K562 (cell line): ENCODE results near the gene SYT7. TPM values are rescaled to one million over a fixed set of nuclear protein-coding genes. Genes with fewer than 3 reads are reported as not detected.

Source experiments
- BACH1 ChIP-seq: fragments of 200-800 bp; sonication (Bioruptor generic); IDR thresholded peaks from 2 replicates; pipeline ENCODE4 v1.6.1; 2016; ENCODE audit warnings: missing genetic modification characterization, missing compliant biosample characterization
- BRCA1 ChIP-seq, 2 experiments: fragments of 450-650 bp in 1 of 2; sonication (generic) in 1 of 2; formaldehyde crosslinking in 1 of 2; IDR thresholded peaks; 2 replicates each; pipeline versions ENCODE4 v1.5.0 to v1.6.1; 2017 to 2020; ENCODE audit warnings: mild to moderate bottlenecking in 1 of 2, missing genetic modification reagents in 1 of 2
- HDAC3 ChIP-seq: fragments of 450-650 bp; IDR thresholded peaks from 2 replicates; pipeline ENCODE4 v1.6.1; 2018; ENCODE audit warnings: borderline replicate concordance, mild to moderate bottlenecking, moderate library complexity; ENCODE audit not compliant: partially characterized antibody
- KAT7 ChIP-seq: sonication (generic); formaldehyde crosslinking; IDR thresholded peaks from 2 replicates; pipeline ENCODE4 v1.8.0; 2022; ENCODE audit warnings: missing genetic modification reagents, mild to moderate bottlenecking, borderline replicate concordance
- NFXL1 ChIP-seq: fragments of 450-650 bp; formaldehyde crosslinking; IDR thresholded peaks from 2 replicates; pipeline ENCODE4 v1.4.0; 2021; ENCODE audit warnings: mild to moderate bottlenecking
- NR3C1 ChIP-seq: sonication (generic); formaldehyde crosslinking; IDR thresholded peaks from 2 replicates; pipeline ENCODE4 v1.8.1; 2022; ENCODE audit warnings: missing genetic modification reagents
- SMAD1 ChIP-seq: fragments of 150-350 bp; IDR thresholded peaks from 2 replicates; pipeline ENCODE4 v1.6.1; 2014; ENCODE audit warnings: low read length, low read depth; ENCODE audit not compliant: partially characterized antibody
- STAT5A ChIP-seq: IDR thresholded peaks from 2 replicates; pipeline ENCODE4 v1.6.1; 2012; ENCODE audit warnings: low read length, inconsistent platforms, borderline replicate concordance
- ZBTB43 ChIP-seq: sonication (generic); formaldehyde crosslinking; IDR thresholded peaks from 2 replicates; pipeline ENCODE4 v1.8.0; 2023; ENCODE audit warnings: mild to moderate bottlenecking, missing genetic modification reagents
- ZBTB49 ChIP-seq: sonication (generic); formaldehyde crosslinking; IDR thresholded peaks from 2 replicates; pipeline ENCODE4 v1.8.0; 2022; ENCODE audit warnings: missing genetic modification reagents, mild to moderate bottlenecking, borderline replicate concordance
- ZNF444 ChIP-seq: fragments of 250-450 bp; sonication (Bioruptor Pico); IDR thresholded peaks from 2 replicates; pipeline ENCODE4 v1.4.0; 2020; ENCODE audit warnings: mild to moderate bottlenecking, moderate library complexity
- ZNF785 ChIP-seq: fragments of 250-450 bp; sonication (Bioruptor Pico); IDR thresholded peaks from 2 replicates; pipeline ENCODE4 v1.4.0; 2020; ENCODE audit warnings: mild to moderate bottlenecking
- polyA plus RNA-seq, 8 experiments: library from polyadenylated mRNA; depleted of rRNA in 4 of 8; stranded (reverse) in 5 of 8; unstranded in 3 of 8; fragments of >200 nt; fragmentation: Nextera tagmentation in 2 of 8; fragmentation: Illumina TruSeq in 1 of 8; extraction: Ambion mirVana in 2 of 8; extraction: Trizol in 1 of 8; gene quantifications; 2 replicates each; pipeline versions ENCODE4 v1.2.1 to v1.2.3, GENCODE V29; 2011 to 2014; ENCODE audit warnings: inconsistent platforms in 1 of 8, missing spikeins in 1 of 8
- total RNA-seq, 7 experiments: library from RNA; depleted of rRNA in 6 of 7; stranded (reverse); fragments of >200 nt in 6 of 7; fragmentation: Illumina TruSeq in 2 of 7; extraction: Trizol in 2 of 7; gene quantifications; 2 replicates each; pipeline versions ENCODE4 v1.2.1 to v1.2.3, GENCODE V29; 2011 to 2021; ENCODE audit warnings: low replicate concordance in 1 of 7
- TF ChIP-seq, protein P1 (sequence below): fragments of 450-650 bp; IDR thresholded peaks from 2 replicates; pipeline ENCODE4 v1.6.1; 2016; ENCODE audit warnings: borderline replicate concordance
- TF ChIP-seq, protein P2 (sequence below): fragments of 450-650 bp; formaldehyde crosslinking; IDR thresholded peaks from 2 replicates; pipeline ENCODE4 v1.4.0; 2022; ENCODE audit warnings: missing genetic modification characterization
- TF ChIP-seq, protein P3 (sequence below): sonication (generic); formaldehyde crosslinking; IDR thresholded peaks from 2 replicates; pipeline ENCODE4 v1.8.0; 2022; ENCODE audit warnings: mild to moderate bottlenecking, missing genetic modification reagents

The SYT7 gene
- total and polyA plus RNA-seq, 9 of the 15 experiments (the other 6 are each of a cell fraction or from before 2014, with no cell fraction given) = 0.01 to 0.51 (median 0.16) TPM; not detected in 1

DNA sequence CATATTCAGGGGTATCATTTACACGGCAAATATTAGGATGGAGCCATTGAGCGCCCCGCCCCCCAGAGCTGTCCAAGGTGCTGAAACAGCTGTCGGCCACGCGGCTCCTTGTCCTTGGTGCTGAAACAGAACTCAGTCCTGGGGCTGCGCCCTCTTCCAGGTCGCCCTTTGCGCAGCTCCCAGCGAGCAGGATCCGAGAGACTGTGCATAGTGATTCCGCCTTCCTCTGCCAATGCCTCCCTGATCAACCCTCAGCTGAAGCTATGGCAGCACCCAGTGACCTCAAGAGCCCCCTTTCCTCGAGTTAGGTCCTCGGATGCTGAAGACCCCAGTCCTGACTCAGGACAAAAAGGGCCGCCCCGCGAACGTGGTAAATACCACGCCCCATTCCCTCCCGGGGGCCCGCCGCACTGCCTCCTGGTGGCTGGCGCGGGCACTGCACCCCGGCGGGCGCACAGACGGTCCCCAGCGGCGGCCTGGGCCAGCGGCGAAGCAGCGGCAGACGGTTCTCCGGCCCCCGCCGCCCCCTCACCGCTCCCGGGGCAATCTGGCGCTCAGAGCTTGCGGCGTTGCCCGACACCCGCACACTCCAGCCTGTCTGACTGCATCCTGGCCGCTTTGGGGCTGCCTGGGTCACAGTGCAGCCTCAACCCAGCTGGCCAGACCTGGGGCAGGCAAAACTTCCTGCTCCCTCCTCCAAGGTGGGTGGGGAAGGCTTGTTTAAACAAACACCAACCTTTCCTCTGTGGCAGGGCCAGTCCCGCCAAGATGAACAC is 13.4 kb downstream of the SYT7 start (continued):
- TF ChIP-seq ZBTB49 (CRISPR knock-in tag) (peak; percentile 99), ZBTB43 (peak; percentile 98), ZNF785 (CRISPR knock-in tag) (no peak), KAT7 (CRISPR knock-in tag) (peak; percentile 100), BACH1 (tag) (peak; percentile 94), SMAD1 (no peak), STAT5A (no peak; the same call in 1 of the 2 replicates), BRCA1 (IDR thresholded peaks at IDR 0.05) (no peak), BRCA1 (CRISPR knock-in tag; IDR thresholded peaks at IDR 0.05) (peak; percentile 100), ZNF444 (CRISPR knock-in tag) (no peak), NFXL1 (no peak), NR3C1 (CRISPR knock-in tag) (peak; percentile 100), HDAC3 (no peak)
- TF ChIP-seq, protein P1, sequence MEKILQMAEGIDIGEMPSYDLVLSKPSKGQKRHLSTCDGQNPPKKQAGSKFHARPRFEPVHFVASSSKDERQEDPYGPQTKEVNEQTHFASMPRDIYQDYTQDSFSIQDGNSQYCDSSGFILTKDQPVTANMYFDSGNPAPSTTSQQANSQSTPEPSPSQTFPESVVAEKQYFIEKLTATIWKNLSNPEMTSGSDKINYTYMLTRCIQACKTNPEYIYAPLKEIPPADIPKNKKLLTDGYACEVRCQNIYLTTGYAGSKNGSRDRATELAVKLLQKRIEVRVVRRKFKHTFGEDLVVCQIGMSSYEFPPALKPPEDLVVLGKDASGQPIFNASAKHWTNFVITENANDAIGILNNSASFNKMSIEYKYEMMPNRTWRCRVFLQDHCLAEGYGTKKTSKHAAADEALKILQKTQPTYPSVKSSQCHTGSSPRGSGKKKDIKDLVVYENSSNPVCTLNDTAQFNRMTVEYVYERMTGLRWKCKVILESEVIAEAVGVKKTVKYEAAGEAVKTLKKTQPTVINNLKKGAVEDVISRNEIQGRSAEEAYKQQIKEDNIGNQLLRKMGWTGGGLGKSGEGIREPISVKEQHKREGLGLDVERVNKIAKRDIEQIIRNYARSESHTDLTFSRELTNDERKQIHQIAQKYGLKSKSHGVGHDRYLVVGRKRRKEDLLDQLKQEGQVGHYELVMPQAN = peak; percentile 100
- TF ChIP-seq, protein P2, sequence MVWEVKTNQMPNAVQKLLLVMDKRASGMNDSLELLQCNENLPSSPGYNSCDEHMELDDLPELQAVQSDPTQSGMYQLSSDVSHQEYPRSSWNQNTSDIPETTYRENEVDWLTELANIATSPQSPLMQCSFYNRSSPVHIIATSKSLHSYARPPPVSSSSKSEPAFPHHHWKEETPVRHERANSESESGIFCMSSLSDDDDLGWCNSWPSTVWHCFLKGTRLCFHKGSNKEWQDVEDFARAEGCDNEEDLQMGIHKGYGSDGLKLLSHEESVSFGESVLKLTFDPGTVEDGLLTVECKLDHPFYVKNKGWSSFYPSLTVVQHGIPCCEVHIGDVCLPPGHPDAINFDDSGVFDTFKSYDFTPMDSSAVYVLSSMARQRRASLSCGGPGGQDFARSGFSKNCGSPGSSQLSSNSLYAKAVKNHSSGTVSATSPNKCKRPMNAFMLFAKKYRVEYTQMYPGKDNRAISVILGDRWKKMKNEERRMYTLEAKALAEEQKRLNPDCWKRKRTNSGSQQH (CRISPR knock-in tag) = no peak
- TF ChIP-seq, protein P3, sequence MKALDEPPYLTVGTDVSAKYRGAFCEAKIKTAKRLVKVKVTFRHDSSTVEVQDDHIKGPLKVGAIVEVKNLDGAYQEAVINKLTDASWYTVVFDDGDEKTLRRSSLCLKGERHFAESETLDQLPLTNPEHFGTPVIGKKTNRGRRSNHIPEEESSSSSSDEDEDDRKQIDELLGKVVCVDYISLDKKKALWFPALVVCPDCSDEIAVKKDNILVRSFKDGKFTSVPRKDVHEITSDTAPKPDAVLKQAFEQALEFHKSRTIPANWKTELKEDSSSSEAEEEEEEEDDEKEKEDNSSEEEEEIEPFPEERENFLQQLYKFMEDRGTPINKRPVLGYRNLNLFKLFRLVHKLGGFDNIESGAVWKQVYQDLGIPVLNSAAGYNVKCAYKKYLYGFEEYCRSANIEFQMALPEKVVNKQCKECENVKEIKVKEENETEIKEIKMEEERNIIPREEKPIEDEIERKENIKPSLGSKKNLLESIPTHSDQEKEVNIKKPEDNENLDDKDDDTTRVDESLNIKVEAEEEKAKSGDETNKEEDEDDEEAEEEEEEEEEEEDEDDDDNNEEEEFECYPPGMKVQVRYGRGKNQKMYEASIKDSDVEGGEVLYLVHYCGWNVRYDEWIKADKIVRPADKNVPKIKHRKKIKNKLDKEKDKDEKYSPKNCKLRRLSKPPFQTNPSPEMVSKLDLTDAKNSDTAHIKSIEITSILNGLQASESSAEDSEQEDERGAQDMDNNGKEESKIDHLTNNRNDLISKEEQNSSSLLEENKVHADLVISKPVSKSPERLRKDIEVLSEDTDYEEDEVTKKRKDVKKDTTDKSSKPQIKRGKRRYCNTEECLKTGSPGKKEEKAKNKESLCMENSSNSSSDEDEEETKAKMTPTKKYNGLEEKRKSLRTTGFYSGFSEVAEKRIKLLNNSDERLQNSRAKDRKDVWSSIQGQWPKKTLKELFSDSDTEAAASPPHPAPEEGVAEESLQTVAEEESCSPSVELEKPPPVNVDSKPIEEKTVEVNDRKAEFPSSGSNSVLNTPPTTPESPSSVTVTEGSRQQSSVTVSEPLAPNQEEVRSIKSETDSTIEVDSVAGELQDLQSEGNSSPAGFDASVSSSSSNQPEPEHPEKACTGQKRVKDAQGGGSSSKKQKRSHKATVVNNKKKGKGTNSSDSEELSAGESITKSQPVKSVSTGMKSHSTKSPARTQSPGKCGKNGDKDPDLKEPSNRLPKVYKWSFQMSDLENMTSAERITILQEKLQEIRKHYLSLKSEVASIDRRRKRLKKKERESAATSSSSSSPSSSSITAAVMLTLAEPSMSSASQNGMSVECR (CRISPR knock-in tag) = peak; percentile 100
